SU-DHL-6 (cell line): ENCODE results near the gene RARS1.

ENCODE experiments used
- EZH2phosphoT487 ChIP-seq: fragments of 200-600 bp; sonication (generic), shearing (Covaris generic); conservative IDR thresholded peaks from 2 replicates; pipeline ENCODE4 v1.6.1; 2018; ENCODE audit warnings: mild to moderate bottlenecking, antibody characterized with exemption, low read length, moderate library complexity, mixed read lengths
- TF ChIP-seq, protein P1 (sequence below): fragments of 200-600 bp; sonication (generic); IDR thresholded peaks from one replicate; pipeline ENCODE4 v1.5.1; 2017; ENCODE audit warnings: antibody characterized with exemption, mild to moderate bottlenecking, low read length, moderate library complexity; ENCODE audit not compliant: insufficient read depth, poor library complexity, severe bottlenecking

DNA sequence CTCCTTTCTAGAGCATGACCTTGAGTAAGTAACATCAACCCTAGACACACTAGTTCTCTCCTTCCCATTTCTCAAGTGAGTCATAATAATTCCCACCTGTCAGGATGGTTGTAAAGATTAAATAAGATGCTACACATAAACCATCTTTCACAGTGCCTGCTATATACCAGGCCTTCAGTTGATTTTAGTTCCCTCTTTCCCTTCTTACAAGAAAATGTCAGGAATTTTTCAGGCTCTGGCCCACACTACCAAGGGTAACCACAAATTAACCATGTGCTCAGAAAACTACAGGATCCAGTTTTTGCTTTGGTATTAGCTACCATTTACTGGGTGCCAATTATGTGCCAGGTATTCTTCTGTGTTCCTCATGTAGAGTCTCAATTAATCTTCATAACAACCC, 42.7 kb upstream of the RARS1 start:
- TF ChIP-seq, protein P1, sequence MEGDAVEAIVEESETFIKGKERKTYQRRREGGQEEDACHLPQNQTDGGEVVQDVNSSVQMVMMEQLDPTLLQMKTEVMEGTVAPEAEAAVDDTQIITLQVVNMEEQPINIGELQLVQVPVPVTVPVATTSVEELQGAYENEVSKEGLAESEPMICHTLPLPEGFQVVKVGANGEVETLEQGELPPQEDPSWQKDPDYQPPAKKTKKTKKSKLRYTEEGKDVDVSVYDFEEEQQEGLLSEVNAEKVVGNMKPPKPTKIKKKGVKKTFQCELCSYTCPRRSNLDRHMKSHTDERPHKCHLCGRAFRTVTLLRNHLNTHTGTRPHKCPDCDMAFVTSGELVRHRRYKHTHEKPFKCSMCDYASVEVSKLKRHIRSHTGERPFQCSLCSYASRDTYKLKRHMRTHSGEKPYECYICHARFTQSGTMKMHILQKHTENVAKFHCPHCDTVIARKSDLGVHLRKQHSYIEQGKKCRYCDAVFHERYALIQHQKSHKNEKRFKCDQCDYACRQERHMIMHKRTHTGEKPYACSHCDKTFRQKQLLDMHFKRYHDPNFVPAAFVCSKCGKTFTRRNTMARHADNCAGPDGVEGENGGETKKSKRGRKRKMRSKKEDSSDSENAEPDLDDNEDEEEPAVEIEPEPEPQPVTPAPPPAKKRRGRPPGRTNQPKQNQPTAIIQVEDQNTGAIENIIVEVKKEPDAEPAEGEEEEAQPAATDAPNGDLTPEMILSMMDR: no peak
- TF ChIP-seq EZH2phosphoT487: no peak
